22Rv1 (cell line): ENCODE measurements around the gene RAI1.

Experiments
- H3K27ac ChIP-seq: fragments of 450-650 bp; 2 replicates; pipeline ENCODE4 v1.5.1; 2017
- CTCF ChIP-seq: fragments of 450-650 bp; IDR thresholded peaks from 2 replicates; pipeline ENCODE4 v1.5.1; 2017; ENCODE audit warnings: mild to moderate bottlenecking
- ZFX ChIP-seq: fragments of 450-650 bp; IDR thresholded peaks from 2 replicates; pipeline ENCODE4 v1.6.1; 2017; ENCODE audit warnings: antibody characterized with exemption, borderline replicate concordance

Gene RAI1

DNA sequence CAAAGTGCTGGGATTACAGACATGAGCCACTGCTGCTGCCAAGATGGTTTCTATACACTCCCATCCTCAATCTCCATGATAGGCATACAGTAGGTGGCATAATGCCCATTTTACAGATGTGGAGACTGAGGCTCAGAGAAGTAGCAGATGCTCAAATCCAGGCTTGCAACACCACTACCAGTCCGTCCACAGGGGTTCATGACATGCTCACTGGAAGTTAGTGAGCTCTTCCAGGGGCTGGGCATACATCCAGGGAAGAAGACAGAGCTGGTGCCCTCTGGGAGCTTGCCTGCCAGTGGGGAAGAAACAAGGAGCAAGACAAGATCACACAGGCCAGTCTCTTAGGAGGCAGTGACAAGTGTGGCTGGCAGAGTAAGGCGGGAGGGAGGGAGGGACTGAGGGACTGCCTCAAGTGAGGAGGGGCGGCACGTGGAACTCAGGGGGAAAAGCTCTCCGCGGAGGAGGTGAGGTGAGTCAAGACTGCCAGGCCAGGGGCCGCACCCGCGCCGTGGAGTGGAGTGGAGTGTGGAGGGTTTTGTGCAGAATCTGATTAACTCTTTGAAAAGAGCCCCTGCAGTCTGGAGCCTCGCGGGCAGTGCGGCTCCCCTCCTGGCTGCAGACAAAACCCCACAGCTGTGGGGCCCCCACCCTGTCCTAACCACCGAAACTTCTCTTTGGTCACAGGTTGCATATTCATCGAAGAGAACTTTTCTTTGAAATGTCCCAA lies 127.6 kb downstream of the RAI1 start:
- H3K27ac ChIP-seq = peak overlapping the region; percentile 95
- TF ChIP-seq CTCF = no peak

DNA sequence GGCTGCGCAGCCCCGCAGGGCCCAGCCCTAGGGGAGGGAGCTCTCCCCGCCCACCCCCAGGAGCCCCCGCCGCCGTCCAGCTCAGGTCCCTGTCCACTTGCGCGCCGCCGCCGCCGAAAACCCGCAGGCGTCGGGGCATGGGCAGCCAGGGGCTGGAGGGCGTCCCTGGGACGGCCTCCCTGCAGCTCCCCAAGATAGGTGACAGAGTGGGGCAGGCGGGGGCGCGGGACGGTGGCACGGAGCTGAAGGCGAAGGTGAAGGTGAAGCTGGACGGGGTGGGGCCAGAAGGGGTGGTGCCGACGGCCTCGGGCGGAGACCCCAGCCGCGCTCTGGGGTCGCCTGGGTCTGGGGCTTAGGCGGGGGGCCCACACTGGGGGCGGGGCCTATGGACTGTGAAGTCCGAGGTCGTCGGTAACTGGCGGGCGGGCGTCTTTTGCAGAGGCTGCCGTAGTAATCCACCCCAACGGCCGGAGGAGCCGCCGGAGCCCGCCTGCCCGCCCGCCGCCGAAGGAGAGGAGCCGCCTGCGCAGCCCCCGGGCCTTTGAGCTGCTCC lies 128.3 kb downstream of the RAI1 start:
- no peak for TF ChIP-seq CTCF
- H3K27ac ChIP-seq = peak overlapping the region; percentile 95

DNA sequence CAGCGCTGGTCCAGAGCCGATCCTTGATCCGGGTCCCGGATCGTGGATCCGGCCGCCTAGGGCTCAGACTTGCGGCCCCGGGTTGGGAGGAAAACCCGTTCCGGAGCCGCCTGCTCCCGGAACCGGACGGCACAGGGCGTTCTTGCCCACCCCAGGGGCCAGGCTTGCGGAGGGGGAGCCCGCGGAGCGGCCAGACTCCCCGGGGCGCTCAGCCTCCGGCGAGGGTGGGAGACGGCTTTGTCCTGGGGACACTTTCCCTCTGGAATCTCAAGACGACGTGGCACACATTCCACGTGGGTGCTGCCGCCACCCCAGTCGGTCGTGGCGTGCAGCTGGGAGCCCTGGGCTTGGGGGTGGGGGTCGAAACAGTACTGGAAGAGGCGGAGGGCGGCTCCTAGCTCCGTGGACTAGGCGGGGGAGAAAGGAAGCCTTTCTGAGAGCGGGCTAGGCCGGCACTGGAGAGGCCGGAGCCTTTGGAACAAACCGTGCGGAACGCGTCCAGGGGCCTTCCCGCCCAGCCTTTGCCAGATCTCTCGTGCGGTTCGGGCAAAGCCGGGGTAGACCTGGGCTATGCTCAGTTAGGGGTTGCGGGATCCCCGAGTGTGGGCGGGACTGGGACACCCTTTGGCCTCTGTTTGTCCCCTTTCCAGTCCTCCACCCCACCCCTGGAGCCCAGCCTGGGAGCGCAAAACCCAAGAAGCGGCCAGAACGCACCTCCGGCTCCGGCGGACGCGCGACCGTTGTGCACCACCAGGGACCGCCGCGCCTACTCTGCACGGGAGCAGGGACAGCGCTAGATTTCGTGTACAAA lies 129.0 kb downstream of the RAI1 start:
- peak overlapping the region; percentile 95 for H3K27ac ChIP-seq
- no peak for TF ChIP-seq ZFX
- TF ChIP-seq CTCF = peak; percentile 20; the same call in 1 of the 2 replicates

- H3K27ac ChIP-seq = peak overlapping the region; percentile 95
Observed at GRCh38 chr17:17810895-17811248, 129.6 kb downstream of the RAI1 start.

DNA sequence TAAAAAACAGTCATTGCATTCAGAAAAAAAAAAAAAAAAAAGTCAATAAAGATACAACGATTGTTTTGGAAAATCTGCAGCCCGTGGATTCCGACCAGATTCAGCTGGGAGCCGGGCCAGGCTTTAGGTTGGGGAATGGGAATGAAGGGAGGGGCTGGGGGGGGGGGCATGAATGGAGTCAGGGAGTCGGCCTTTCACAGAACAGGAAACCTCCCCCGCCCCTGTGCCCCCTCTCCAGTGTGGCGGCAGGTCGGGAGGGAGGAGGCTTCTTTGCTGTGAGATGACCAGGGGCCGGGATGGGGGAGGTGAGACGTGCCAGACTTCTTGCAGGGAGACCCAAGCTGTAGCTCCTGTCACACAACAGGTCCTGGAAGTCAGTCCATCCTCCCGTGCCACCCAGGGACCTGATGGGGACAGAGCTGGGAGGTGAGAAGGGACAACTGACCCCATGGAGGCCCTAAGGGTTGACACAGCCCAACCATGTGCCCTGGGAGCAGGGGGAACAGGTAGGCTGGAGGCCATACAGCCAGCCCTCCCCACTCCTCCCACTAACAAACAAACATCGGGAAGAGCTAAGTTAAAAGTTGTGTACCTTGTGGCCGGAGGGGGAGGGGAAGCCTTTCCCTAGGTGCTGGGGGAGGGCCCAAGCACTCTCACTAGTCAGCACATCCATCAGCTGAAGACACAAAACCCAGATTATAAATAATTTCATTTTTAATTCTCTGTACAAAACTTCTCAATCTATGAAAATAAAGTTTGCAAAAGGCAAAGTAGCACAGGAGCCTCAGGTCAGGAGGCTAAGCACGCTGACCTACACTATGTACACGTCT lies 130.3 kb downstream of the RAI1 start:
- peak overlapping the region; percentile 95 for H3K27ac ChIP-seq
- no peak for TF ChIP-seq ZFX

More at GRCh38 chr17:17810895-17811248, 129.6 kb downstream of the RAI1 start:
- TF ChIP-seq CTCF (no peak; the same call in 1 of the 2 replicates), ZFX (no peak)

DNA sequence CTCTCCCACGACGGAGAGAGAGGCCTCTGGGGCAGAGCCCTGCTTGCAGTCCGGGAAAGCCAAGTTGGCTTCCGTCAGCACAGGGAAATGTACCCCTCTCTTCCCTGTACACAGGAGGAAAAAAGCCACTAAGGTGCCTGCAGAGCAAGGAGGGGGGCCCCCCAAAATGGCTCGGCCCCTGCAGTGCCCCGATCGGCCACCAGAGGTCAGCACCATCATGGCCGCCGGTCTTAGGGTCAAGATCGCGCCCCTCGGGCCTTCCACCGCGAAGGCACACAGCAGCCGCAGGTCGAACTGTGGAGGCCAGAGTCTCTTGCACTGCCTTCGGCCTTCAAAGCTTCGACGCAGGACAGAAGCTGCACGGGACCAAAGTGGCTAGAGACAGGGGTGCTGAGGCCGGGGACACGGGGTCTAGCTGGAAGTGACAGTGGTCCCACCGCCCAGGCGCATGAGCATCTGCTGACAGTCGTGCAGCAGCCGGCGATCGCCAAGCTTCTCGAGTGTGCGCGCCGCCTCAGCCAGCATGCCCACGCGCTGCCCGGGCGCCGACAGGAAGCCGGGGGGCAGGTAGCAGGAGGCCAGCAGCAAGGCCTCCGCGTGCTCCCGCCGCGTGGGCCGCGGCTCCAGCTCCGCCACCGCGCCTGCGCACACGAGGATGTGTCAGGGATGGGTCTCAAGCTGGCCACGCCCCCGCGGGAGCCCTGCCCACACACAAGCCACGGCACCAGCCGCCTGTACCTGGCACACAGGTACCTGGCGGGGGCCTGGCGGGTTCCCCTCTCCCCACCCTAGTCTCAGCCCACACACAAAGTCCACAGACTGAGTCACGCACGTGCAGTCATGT lies 131.2 kb downstream of the RAI1 start:
- TF ChIP-seq CTCF (peak; percentile 97), ZFX (no peak)
- H3K27ac ChIP-seq = peak overlapping the region; percentile 95
